Thymus (tissue), 11 donors: ENCODE data around the gene KLHL30. TPM values are rescaled to one million over a fixed set of nuclear protein-coding genes. Genes with fewer than 3 reads are reported as not detected.

ENCODE experiments used
- DNase-seq, 9 donors: peaks; one replicate each; pipeline ENCODE4 v3.0.0-alpha.2; 2013; ENCODE audit warnings: low spot score in 9 of 9, low read depth in 6 of 9, missing footprints in 1 of 9
- H3K27ac ChIP-seq, 2 donors: one replicate each; pipeline ENCODE4 v1.5.1; 2013; ENCODE audit warnings: control low read depth in 1 of 2, low read depth in 1 of 2, low read length in 1 of 2, mild to moderate bottlenecking in 1 of 2, moderate library complexity in 1 of 2
- H3K27me3 ChIP-seq, 2 donors: one replicate each; pipeline ENCODE4 v1.5.1; 2013; ENCODE audit warnings: low read length in 1 of 2; ENCODE audit not compliant: control insufficient read depth in 2 of 2, insufficient read depth in 1 of 2
- H3K36me3 ChIP-seq, 2 donors: one replicate each; pipeline ENCODE4 v1.5.1; 2013; ENCODE audit warnings: low read length in 1 of 2, mild to moderate bottlenecking in 1 of 2, moderate library complexity in 1 of 2; ENCODE audit not compliant: control insufficient read depth in 2 of 2, insufficient read depth in 2 of 2
- H3K4me1 ChIP-seq, 2 donors: one replicate each; pipeline ENCODE4 v1.5.1; 2013; ENCODE audit warnings: low read length in 2 of 2; ENCODE audit not compliant: control insufficient read depth in 2 of 2, insufficient read depth in 2 of 2
- H3K4me3 ChIP-seq, 2 donors: one replicate each; pipeline ENCODE4 v1.5.1; 2013; ENCODE audit warnings: low read length in 2 of 2, control low read depth in 1 of 2, mild to moderate bottlenecking in 1 of 2
- H3K9me3 ChIP-seq, 2 donors: one replicate each; pipeline ENCODE4 v1.5.1; 2013; ENCODE audit warnings: low read length in 1 of 2, mild to moderate bottlenecking in 1 of 2; ENCODE audit not compliant: control insufficient read depth in 2 of 2, insufficient read depth in 1 of 2
- WGBS: extraction: QIAGEN DNeasy Blood & Tissue Kit; methylation state at CpG from one replicate; pipeline ENCODE4 v1.1.7; 2013; 5-methylcytosine and 5-hydroxymethylcytosine counted together
- polyA plus RNA-seq: library from polyadenylated mRNA; stranded (reverse); fragments of 200-250 nt; gene quantifications from one replicate; pipeline ENCODE4 v1.2.3, GENCODE V29; 2013
- total RNA-seq: library from RNA; stranded (reverse); fragments of 120-200 nt; gene quantifications from one replicate; pipeline ENCODE4 v1.2.4, GENCODE V29; 2013
- donor health status: healthy.

Gene KLHL30
- total and polyA plus RNA-seq, 2 donors = 0.05 to 0.41 TPM

GRCh38 chr2:238135601-238136150, 2.8 kb upstream of the KLHL30 start:
- Histone ChIP-seq H3K4me3 (no peak overlapping the region), H3K4me1 (no peaks in the 10 kb centered on the region), H3K27ac (no peak overlapping the region), H3K36me3 (no peaks in the 10 kb centered on the region), H3K27me3 (no peaks in the 10 kb centered on the region), H3K9me3 (no peaks in the 10 kb centered on the region)
- DNase-seq = no peak
- WGBS = 92% methylated on average over 15 of the region's 15 CpGs

DNA sequence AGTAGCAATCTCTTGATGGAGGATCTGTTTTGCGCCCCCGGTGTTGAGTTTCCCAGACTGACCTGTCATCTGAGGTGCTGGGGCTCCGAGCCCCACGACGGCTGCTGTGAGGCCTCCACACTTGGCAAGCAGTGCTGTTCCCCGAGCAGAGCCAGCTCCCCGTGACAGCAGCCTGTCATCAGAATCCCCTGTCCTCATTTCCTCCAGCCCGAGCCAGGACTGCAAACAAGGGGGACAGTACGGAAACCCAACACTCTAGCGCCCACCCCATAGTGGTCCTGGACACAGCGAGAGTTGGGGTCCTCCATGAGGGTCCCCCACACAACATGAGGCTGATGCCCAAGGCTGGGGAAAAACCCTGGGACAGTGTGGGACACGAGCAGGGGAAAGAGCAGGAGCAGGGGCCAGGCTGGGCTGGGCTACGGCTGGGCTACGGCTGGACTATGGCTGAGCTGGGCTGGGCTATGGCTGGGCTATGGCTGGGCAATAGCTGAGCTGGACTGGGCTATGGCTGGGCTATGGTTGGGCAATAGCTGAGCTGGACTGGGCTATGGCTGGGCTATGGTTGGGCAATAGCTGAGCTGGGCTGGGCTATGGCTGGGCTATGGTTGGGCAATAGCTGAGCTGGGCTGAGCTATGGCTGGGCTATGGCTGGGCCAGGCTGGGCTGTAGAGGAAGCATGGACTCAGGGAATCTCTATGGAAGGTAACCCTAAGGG, 1.5 kb upstream of the KLHL30 start:
- H3K9me3 ChIP-seq = no peaks in the 10 kb centered on the region
- H3K27me3 ChIP-seq = no peaks in the 10 kb centered on the region
- no peaks in the 10 kb centered on the region for H3K36me3 ChIP-seq
- 91% methylated on average over 14 of the region's 14 CpGs for WGBS
- no peak overlapping the region for H3K27ac ChIP-seq
- H3K4me1 ChIP-seq = no peaks in the 10 kb centered on the region
- no peak for DNase-seq
- no peak overlapping the region for H3K4me3 ChIP-seq

GRCh38 chr2:238137885-238138284, 583 bp upstream of the KLHL30 start:
- DNase-seq = no peak
- Histone ChIP-seq H3K9me3 (no peaks in the 10 kb centered on the region), H3K36me3 (no peaks in the 10 kb centered on the region), H3K27ac (no peak overlapping the region), H3K27me3 (no peaks in the 10 kb centered on the region), H3K4me1 (no peaks in the 10 kb centered on the region), H3K4me3 (no peak overlapping the region)
- WGBS = 97% methylated on average over 13 of the region's 13 CpGs

GRCh38 chr2:238139196-238140039, 950 bp downstream of the KLHL30 start:
- Histone ChIP-seq H3K36me3 (no peaks in the 10 kb centered on the region), H3K27ac (no peak overlapping the region), H3K4me1 (no peaks in the 10 kb centered on the region), H3K27me3 (no peaks in the 10 kb centered on the region), H3K4me3 (no peak overlapping the region), H3K9me3 (no peaks in the 10 kb centered on the region)
- WGBS = 72% methylated on average over 56 of the region's 56 CpGs
- peak in 2 of 9 donors; percentile 18 to 23 for DNase-seq

- DNase-seq = no peak
- 96% methylated on average over 7 of the region's 7 CpGs for WGBS
- Histone ChIP-seq H3K27ac (no peak overlapping the region), H3K9me3 (no peaks in the 10 kb centered on the region), H3K4me1 (no peaks in the 10 kb centered on the region), H3K27me3 (no peaks in the 10 kb centered on the region), H3K4me3 (no peak overlapping the region), H3K36me3 (no peaks in the 10 kb centered on the region)
Measured at GRCh38 chr2:238140040-238140439, 1.6 kb downstream of the KLHL30 start.

- Histone ChIP-seq H3K27ac (no peak overlapping the region), H3K27me3 (no peaks in the 10 kb centered on the region), H3K9me3 (no peaks in the 10 kb centered on the region), H3K4me1 (no peaks in the 10 kb centered on the region), H3K4me3 (no peak overlapping the region), H3K36me3 (no peaks in the 10 kb centered on the region)
- no peak for DNase-seq
- 98% methylated on average over 60 of the region's 60 CpGs for WGBS
Measured at GRCh38 chr2:238140721-238141540, 2.5 kb downstream of the KLHL30 start.

GRCh38 chr2:238141541-238142318, 3.3 kb downstream of the KLHL30 start:
- Histone ChIP-seq H3K27me3 (no peaks in the 10 kb centered on the region), H3K4me3 (no peak overlapping the region), H3K9me3 (no peaks in the 10 kb centered on the region), H3K27ac (no peak overlapping the region), H3K36me3 (no peaks in the 10 kb centered on the region), H3K4me1 (no peaks in the 10 kb centered on the region)
- DNase-seq = no peak
- WGBS = 84% methylated on average over 10 of the region's 10 CpGs

GRCh38 chr2:238142382-238143205, 4.1 kb downstream of the KLHL30 start:
- Histone ChIP-seq H3K4me1 (no peaks in the 10 kb centered on the region), H3K4me3 (no peak overlapping the region), H3K27ac (no peak overlapping the region), H3K27me3 (no peaks in the 10 kb centered on the region), H3K9me3 (no peaks in the 10 kb centered on the region), H3K36me3 (no peaks in the 10 kb centered on the region)
- WGBS = 95% methylated on average over 30 of the region's 30 CpGs
- no peak for DNase-seq
